ENCODE results near the gene KRTAP1-5. TPM values are rescaled to one million over a fixed set of nuclear protein-coding genes. Genes with fewer than 3 reads are reported as not detected.

The KRTAP1-5 gene
- total RNA-seq, 2 donors from 2014 or later: not detected

DNA sequence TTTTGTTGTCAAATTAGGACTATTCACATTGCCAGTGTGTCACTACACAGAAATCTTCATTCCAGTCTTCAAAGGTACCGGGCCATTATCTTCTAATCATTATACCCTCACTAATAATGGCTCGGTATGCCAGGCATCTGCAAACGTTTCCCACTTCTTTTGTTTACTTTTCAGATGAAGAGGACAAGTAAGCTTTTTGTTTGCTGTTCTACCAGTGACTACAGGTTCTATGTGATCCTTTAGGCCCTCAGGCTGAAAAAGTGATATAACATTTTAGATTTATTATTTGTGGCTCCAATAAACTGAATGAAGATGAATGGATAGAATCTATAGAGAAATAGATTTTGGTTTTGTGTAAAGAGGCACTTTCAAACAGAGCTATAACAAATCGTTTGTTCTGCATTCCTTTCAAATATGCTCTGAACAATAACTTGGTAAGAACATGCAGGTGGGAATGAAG lies 17.7 kb downstream of the KRTAP1-5 start:
- ATAC-seq (ENCODE audit: insufficient number of reproducible peaks, low FRiP score, low read depth): no peak
- DNase-seq (ENCODE audit: low spot score): no peak
- TF ChIP-seq, protein P1, sequence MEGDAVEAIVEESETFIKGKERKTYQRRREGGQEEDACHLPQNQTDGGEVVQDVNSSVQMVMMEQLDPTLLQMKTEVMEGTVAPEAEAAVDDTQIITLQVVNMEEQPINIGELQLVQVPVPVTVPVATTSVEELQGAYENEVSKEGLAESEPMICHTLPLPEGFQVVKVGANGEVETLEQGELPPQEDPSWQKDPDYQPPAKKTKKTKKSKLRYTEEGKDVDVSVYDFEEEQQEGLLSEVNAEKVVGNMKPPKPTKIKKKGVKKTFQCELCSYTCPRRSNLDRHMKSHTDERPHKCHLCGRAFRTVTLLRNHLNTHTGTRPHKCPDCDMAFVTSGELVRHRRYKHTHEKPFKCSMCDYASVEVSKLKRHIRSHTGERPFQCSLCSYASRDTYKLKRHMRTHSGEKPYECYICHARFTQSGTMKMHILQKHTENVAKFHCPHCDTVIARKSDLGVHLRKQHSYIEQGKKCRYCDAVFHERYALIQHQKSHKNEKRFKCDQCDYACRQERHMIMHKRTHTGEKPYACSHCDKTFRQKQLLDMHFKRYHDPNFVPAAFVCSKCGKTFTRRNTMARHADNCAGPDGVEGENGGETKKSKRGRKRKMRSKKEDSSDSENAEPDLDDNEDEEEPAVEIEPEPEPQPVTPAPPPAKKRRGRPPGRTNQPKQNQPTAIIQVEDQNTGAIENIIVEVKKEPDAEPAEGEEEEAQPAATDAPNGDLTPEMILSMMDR (IDR thresholded peaks at IDR 0.05): no peak
- Histone ChIP-seq H3K27ac (no peak overlapping the region), H3K4me1 (ENCODE audit: control insufficient read depth in 1 of 2, low read depth in 2 of 2) (no peaks in the 10 kb centered on the region), H3K9me3 (no peaks in the 10 kb centered on the region), H3K4me3 (no peak overlapping the region), H3K27me3 (replicated peaks; ENCODE audit: insufficient read depth) (no peaks in the 10 kb centered on the region), H3K36me3 (no peaks in the 10 kb centered on the region)

DNA sequence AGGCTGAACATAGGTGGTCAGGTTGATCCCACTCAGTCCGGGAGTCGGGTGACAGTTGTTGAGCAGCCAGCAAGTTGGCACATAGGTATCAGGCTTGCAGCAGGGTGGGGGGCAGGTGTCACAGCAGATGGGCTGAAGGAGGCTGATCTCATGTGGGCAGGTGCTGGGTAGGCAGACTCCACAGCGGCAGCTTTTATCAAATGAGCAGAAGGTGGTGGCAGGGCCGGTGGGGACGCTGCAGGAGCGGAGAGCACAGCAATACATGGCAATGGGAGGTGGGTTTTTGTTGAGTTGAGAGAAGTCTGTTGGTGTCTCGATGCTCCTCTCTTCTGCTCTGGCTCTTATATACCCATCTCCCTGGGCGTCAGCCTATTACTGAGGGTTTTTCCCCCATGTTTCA lies 18.2 kb downstream of the KRTAP1-5 start, which contains the start of gene KRTAP3-1:
TSS of gene KRTAP3-1 (minus strand) at position 318 of the 400 bp plus-strand sequence. CDS start at position 264, 54 bp downstream.
- Histone ChIP-seq H3K4me3 (no peak within 1 kb of the TSS), H3K9me3 (no peaks in the 10 kb centered on the region), H3K36me3 (no peaks in the 10 kb centered on the region), H3K27me3 (replicated peaks; ENCODE audit: insufficient read depth) (no peaks in the 10 kb centered on the region), H3K27ac (no peak within 1 kb of the TSS), H3K4me1 (ENCODE audit: control insufficient read depth in 1 of 2, low read depth in 2 of 2) (no peaks in the 10 kb centered on the region)
- TF ChIP-seq, protein P1 (IDR thresholded peaks at IDR 0.05): no peak
- ATAC-seq (ENCODE audit: insufficient number of reproducible peaks, low FRiP score, low read depth) (no peak), DNase-seq (ENCODE audit: low spot score) (no peak)

DNA sequence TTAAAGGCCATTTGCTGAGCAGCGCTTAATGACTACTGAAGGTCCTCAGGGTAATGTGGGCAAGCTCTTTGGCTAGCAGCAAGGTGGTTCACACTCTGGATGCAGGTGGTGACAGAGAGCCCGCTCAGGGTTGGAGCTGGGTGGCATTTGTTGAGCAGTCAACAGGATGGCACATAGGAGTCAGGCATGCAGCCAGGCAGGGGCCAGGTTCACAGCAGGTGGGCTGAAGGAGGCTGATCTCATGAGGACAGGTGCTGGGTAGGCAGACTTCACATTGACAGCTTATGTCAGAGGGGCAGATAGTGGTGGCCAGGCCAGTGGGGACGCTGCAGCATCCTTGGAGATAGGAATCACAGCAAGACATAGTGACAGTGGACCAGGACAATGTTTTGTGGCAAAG lies 22.6 kb downstream of the KRTAP1-5 start:
- Histone ChIP-seq H3K27me3 (replicated peaks; ENCODE audit: insufficient read depth) (no peaks in the 10 kb centered on the region), H3K27ac (no peak overlapping the region), H3K4me1 (ENCODE audit: control insufficient read depth in 1 of 2, low read depth in 2 of 2) (no peaks in the 10 kb centered on the region), H3K4me3 (no peak overlapping the region), H3K36me3 (no peaks in the 10 kb centered on the region), H3K9me3 (no peaks in the 10 kb centered on the region)
- ATAC-seq (ENCODE audit: insufficient number of reproducible peaks, low FRiP score, low read depth): no peak
- TF ChIP-seq, protein P1 (IDR thresholded peaks at IDR 0.05): no peak
- no peak for DNase-seq (ENCODE audit: low spot score)

DNA sequence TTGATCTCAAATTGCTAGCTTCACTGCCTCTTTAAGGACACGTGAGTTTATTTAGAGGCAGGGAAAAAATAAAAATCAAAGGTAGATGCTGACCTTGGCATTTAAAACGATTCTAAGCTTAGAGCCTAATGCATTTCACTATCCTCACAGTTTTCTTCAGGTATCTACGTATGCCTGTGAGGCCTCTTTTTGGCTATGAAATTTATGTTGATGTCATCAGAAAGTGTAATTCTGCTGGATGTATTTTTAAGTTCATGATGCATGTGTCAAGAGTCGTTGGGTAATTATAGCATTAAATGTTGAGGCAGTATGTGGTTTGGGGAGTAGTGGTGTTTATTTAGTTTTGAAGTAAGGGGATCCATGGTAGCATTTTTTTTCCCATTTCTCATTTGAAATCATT lies 23.1 kb downstream of the KRTAP1-5 start:
- Histone ChIP-seq H3K27ac (no peak overlapping the region), H3K4me3 (no peak overlapping the region), H3K27me3 (replicated peaks; ENCODE audit: insufficient read depth) (no peaks in the 10 kb centered on the region), H3K4me1 (ENCODE audit: control insufficient read depth in 1 of 2, low read depth in 2 of 2) (no peaks in the 10 kb centered on the region), H3K9me3 (no peaks in the 10 kb centered on the region), H3K36me3 (no peaks in the 10 kb centered on the region)
- no peak for DNase-seq (ENCODE audit: low spot score)
- TF ChIP-seq, protein P1 (IDR thresholded peaks at IDR 0.05): no peak
- ATAC-seq (ENCODE audit: insufficient number of reproducible peaks, low FRiP score, low read depth): no peak

DNA sequence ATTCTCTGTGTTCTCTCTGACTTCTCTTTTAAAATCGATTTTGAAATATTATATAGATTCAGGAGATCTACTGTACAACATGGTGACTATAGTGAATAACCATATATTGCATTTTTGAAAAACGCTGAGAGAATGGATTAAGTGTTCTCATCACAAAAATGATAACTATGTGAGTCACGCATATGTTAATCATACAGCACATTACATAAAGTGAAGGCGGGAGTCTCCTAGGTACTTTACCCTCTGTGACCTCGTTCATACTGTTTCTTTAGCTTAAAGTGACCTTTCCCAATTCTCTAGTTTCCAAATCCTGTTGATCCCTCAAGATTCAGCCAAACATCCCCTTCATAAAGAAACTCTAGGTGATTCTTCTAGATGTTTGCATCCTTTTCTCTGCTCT lies 24.2 kb downstream of the KRTAP1-5 start:
- Histone ChIP-seq H3K9me3 (no peaks in the 10 kb centered on the region), H3K36me3 (no peaks in the 10 kb centered on the region), H3K4me1 (ENCODE audit: control insufficient read depth in 1 of 2, low read depth in 2 of 2) (no peaks in the 10 kb centered on the region), H3K27ac (no peak overlapping the region), H3K27me3 (replicated peaks; ENCODE audit: insufficient read depth) (no peaks in the 10 kb centered on the region), H3K4me3 (no peak overlapping the region)
- DNase-seq (ENCODE audit: low spot score): no peak
- ATAC-seq (ENCODE audit: insufficient number of reproducible peaks, low FRiP score, low read depth): no peak
- TF ChIP-seq, protein P1 (IDR thresholded peaks at IDR 0.05): no peak

Data from thoracic aorta (tissue), 2 donors.